Body of pancreas (tissue), 4 donors: ENCODE results near the gene CDK14.

Experiments
- POLR2A ChIP-seq, 3 donors: fragments of 450-650 bp; IDR thresholded peaks; one replicate each; pipeline ENCODE4 v1.6.1; 2016; ENCODE audit warnings: antibody characterized with exemption in 3 of 3, mild to moderate bottlenecking in 2 of 3
- TF ChIP-seq, protein P1 (sequence below), 7 experiments: fragments of 450-650 bp in 4 of 7; fragments of 200-600 bp in 3 of 7; sonication (generic) in 3 of 7; IDR thresholded peaks; one replicate each; pipeline ENCODE4 v1.5.1; 2016 to 2019; ENCODE audit warnings: antibody characterized with exemption in 7 of 7

DNA sequence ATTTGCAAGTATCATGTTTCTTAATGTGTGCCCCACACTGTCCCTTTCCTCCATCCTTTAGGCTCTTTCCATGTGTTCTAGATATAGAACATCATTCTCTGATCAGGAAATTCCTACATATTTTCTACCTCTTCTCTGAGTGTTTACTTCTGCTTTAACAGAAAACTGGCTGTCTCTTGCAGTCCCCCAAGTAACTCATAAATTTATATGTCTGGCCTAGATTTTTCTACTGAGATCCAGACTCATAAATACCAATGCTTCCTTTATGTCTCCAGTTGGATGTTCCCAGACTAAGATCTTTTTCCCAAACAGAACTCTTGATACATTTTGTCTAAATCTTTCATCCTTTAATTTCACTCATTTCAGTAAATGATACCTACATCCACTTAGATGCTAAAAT is 181.8 kb downstream of the CDK14 start:
- TF ChIP-seq, protein P1, sequence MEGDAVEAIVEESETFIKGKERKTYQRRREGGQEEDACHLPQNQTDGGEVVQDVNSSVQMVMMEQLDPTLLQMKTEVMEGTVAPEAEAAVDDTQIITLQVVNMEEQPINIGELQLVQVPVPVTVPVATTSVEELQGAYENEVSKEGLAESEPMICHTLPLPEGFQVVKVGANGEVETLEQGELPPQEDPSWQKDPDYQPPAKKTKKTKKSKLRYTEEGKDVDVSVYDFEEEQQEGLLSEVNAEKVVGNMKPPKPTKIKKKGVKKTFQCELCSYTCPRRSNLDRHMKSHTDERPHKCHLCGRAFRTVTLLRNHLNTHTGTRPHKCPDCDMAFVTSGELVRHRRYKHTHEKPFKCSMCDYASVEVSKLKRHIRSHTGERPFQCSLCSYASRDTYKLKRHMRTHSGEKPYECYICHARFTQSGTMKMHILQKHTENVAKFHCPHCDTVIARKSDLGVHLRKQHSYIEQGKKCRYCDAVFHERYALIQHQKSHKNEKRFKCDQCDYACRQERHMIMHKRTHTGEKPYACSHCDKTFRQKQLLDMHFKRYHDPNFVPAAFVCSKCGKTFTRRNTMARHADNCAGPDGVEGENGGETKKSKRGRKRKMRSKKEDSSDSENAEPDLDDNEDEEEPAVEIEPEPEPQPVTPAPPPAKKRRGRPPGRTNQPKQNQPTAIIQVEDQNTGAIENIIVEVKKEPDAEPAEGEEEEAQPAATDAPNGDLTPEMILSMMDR (IDR thresholded peaks at IDR 0.05) = no peak
- TF ChIP-seq POLR2A (IDR thresholded peaks at IDR 0.05) = no peak
